Putamen (tissue), 1 donor: ENCODE results near the gene TBXA2R.
"Not testable (repeated sequence)": the region's sequence is repeated elsewhere in the genome, so short reads cannot be mapped to it uniquely, and the experiment has no call there.

Source experiments
- DNase-seq: peaks from one replicate; pipeline ENCODE4 v3.0.0-alpha.2; 2016; ENCODE audit warnings: low spot score

Gene TBXA2R

DNA sequence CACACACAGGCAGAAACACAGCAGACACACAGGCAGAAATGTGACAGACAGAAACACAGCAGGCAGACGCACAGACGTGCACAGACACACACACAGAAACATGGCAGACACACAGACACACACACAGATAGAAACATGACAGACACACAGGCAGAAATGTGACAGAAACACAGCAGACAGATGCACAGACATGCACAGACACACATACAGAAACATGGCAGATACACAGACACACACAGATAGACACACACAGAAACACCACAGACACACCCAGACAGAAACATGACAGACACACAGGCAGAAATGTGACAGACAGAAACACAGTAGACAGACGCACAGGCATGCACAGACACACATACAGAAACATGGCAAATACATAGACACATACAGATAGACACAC lies 1.3 kb downstream of the TBXA2R start:
- DNase-seq: no peak

DNA sequence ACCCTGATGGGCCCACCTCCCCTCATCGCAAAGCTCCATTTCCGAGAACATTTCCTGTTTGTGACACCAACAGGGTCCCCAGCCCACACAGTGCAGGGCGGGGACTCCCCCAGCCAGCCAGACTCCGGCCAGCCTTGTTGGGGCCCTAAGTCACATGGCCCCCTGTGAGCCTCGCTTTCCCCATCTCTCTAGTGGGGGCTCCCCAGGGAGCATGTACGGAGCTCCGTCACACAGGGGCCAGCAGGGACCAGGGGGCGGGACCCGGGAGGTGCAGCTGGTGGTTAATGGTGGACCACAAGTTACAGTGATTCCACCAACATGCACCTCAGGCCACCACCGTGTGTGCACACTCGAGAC lies 1.7 kb downstream of the TBXA2R start:
- no peak for DNase-seq

DNA sequence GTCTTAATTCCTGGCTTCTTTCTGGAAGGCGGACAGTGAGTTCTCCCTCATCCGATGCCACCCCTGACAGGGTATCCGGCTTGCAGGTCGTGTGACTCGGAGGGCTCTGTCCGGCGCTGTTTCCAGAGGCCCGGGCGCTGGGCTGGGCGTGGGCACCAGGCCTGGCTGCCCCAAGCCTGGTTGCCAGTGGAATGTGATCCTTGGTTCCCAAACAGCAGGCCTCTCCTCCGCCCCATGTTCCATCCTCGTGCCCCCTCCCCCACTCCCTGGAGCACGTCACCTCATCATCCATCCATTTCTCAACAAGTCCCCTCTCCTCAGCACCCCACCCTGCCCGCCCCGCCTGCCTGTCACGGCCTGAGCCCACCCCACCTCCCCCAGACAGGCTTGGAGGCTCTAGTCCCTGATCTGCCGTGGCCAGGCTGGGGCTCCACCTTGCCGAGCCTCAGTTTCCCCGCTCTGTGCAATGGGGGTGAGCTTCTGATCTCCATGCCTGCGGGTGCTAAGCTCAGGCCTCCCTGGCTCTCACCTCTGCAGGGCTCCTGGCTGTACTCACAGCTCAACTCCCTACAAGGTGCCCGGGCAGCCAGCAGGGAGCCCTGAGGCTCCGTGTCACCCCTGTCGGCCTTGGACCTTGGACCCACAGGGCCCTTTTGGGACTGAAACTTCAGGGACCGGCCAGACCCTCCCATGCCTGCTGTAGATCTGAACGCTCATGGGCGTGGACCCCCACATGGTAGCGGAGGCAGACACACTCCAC lies 2.3 kb downstream of the TBXA2R start:
- DNase-seq: no peak

DNA sequence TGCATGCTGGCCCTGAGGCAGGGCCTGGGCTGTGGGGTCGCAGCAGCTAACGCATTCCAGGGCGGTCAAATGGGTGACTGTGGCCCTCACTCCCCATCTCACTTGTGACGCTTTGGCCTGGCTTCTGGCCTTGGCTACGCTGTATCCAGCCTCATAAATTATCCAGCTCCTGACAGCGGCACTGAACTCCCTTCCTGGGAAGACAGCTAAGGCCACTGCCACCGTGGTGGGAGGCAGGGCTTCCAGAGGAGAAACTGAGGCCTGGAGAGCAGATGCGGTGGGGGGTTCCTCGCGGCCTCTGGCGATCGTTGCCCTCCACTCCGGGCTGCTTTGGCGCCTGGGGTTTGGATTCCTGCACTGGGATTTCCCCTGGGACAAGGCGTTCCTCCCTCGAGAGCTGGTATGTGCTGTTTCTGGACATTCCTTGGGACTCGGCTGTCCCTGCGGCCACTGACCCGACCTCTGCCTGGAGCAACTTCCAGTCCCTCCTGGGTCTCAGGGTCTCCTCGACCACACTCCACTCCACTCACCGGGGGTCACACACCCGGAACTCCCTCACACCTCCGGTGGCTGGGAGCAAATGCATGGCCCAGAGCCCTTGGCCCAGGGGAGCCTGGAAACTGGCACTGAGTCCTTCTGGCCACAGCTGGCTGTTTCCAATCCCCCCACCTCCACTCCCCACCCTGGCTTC lies 3.4 kb downstream of the TBXA2R start:
- DNase-seq: no peak

DNA sequence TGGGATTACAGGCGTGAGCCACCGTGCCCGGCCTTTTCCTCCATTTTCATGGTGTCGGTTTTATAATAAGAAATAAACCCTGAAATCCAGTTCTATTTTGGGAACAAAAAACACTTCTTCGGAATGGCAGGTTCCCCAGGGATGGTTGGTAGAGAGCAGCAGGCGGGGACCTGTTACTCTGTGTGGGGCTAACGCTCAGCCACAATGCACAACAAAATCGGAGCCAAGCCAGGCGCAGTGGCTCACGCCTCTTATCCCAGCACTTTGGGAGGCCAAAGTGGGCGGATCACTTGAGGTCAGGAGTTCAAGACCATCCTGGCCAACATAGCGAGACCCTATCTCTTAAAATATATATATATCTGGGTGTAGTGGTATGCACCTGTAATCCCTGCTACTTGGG lies 5.7 kb downstream of the TBXA2R start:
- no peak for DNase-seq

DNA sequence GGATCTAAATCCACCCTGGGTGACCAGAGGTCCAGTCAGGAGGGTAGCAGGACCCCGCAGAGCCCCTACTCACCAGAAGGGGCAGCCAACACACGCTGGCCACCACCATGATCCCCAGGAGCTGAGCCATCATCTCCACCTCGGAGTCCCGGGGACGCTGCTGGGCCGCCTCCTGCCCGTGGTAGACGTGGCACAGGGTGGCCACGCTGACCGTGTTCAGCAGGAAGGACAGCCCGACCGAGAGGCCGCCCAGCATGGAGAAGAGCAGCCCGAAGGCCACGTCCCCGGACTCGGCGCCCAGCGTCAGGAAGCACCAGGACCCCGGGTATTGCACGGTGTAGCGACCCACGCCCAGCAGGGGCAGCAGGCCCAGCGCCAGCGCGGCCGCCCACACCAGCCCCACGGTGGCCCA lies 6.9 kb downstream of the TBXA2R start:
- no peak for DNase-seq

DNA sequence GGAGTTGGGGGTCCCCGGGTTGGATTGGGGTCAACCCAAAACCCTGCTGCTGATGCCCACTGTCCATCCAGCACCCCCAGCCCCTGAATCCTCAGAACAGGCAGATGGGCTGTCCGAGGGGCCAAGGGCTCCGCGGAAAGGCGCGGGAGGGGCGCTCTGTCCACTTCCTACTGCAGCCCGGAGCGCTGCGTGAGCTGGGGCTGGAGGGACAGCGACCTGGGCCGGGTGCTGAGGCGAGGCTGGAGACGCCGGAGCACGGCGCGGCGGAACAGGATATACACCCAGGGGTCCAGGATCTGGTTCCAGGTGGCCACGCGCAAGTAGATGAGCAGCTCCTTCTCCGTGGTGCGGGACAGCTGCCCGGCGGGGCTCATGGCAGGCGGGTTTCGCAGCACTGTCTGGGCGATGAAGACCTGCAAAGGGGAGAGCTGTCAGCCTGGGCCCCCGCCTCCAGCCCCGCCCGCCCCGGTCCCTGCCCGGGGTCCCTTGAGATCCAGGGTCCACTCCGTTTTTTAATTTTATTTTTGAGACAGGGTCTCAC lies 11.1 kb downstream of the TBXA2R start:
- no peak for DNase-seq

DNA sequence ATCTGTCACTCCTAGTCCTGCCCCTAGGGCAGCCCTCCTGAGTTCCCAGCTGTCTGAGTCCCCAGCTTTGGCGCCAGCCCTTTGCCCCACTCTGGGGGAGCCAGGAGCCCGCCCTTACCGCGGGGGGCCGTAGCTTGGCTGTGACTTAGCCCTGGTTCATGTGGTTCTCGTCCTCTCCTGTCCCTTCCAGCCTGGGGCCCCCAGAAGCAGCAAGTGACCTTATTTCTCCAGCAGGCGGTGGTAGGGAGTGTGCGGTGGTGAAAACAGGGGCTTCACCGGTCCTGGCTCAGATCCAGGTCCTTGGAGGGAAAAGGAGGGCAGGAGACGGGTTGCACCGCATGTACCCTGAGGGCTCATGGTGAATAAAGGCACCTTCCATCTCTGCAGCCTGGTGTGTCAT lies 13.5 kb downstream of the TBXA2R start:
- no peak for DNase-seq

DNA sequence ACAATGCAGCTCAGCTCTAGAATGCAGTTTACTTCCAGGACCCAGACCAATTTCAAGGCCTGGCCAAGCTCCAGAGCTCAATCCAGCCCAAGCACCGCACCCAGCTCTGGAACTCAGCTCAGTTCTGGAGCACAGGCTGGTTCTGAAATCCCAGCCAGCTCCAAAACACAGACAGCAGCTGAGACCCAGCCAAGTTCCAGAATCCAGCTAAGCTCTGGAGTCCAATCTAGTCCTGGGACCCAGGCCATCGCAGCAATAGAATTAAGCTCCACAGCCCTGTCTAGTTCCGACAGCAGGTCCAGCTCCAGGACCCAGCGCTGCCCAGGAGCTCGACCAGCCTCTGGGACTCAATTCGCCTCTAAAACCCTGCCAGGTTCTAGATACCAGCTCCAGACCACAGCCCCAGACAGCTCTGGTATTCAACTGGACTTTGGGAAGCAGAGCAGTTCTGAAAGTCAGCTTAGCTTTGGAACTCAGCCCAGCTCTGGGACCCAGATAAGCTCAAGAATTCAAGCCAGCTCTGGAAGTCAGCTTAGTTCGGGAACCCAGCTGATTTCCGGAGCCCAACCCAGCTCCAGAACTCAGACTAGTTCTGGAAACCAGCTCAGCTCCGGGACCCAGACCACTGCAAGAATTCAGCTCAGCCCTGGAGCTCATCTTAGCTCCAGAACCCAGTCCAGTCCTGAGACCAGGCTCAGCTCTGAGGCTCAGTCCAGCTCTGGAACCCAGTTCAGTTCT lies 14.6 kb downstream of the TBXA2R start:
- DNase-seq: no peak

DNA sequence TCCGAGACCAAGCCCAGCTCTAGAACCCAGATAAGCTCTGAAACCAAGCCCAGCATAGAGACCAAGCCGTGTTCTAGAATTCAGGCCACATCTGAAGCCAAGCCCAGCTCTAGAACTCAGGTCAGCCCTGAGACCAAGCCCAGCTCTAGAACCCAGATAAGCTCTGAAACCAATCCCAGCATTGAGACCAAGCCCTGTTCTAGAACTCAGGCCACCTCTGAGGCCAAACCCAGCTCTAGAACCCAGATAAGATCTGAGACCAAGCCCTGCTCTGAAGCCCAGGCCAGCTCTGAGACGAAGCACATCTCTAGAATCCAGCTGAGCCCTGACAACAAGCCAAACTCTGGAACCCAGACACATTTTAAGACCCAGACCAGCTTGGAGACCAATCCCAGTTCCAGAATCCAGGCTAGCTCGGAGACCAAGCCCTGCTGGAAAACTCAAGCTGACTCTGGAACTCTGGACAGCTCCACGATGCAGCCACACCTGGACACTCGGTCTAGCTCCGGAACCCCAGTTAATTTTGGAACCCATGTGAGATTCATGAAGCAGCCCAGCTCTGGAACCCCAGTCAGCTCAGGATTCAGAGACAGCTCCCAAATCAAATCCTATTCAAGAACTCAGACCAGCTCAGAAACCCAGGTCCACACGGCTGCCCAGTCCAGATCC lies 15.6 kb downstream of the TBXA2R start:
- DNase-seq: no peak

DNA sequence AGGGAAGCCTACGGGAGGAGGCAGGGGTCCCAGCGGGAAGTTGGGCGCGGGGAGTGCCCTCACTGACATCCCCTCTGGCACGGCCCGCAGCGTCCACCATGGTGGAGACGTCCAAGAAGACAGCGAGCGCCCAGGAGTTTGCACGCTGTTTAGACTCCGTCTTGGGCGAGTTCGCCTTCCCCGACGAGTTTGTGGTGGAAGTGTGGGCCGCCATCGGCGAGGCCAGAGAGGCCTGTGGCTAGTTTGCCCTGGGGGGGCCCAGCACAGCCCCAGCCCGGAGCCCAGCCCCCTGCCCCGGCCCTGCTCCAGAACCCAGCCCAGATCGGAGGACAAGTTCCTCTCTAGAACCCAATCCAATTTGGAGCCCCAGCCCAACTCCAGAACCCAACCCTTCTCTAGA lies 16.7 kb downstream of the TBXA2R start:
- no peak for DNase-seq

DNA sequence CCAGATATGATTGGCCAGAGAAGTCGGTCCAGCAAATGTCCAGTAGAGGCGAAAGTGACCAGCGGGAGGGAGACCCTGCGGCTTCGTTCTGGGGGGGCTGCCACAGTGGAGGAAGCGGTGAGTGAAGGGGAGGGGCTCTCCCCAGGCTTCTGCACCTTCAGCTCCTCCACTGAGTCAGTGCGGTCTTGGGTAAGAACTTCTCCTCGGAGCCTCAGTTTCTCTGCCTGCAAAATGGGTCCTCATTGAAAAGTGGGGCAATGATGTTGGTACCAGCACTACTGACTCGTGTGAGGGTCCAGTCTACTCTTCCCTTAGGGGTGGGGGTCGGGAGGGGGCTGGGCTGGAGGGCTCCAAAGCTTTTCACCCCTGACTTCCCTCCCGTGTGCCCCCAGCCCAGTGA lies 17.2 kb downstream of the TBXA2R start:
- DNase-seq: no peak

DNA sequence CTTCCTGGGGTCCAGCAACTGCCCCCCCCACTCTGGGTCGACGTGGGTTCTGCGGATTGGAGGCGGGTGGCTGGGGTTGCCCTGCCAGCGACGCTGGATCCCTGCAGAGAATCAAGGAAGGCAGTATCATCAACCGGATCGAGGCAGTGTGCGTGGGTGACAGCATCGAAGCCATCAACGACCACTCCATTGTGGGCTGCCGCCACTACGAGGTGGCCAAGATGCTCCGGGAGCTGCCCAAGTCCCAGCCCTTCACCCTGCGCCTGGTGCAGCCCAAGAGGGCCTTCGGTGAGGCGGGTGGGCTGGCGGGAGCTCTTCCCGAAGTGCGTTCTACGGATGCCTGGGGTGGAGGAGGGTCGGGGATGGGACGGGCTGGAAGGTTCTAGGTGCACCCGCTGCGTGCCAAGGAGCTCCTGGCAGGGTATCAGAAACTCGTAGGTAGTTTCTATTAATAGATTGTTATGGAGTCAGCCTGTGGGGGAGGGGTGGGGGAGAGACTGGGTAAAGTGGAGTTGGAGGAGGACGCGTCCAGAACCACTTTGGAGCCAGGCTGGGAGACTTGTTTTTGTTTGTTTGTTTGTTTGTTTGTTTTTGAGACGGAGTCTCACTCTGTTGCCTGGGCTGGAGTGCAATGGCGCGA lies 19.8 kb downstream of the TBXA2R start:
- DNase-seq: no peak

DNA sequence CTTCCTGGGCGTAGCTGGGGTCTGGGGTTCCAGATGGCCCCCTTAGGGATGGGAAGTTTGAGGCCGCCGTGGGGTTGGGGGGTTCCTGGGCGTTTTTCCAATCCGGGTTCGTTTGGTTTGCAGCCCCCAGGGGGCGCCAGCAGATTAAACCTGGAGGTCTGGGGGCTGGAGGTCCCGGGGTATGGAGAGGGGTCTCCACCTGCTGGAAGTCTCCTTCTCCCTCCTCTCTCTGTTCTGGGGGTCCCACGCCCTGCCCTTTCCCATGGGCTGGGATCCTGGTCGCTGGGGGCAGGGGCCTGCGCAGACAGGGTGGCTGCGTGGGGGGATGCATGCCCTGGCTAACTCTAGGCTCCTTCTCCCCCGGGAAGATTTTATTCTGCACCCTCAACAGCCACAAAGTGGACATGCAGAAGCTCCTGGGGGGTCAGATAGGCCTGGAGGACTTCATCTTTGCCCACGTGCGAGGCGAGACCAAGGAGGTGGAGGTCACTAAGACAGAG lies 20.5 kb downstream of the TBXA2R start:
- DNase-seq: no peak

DNA sequence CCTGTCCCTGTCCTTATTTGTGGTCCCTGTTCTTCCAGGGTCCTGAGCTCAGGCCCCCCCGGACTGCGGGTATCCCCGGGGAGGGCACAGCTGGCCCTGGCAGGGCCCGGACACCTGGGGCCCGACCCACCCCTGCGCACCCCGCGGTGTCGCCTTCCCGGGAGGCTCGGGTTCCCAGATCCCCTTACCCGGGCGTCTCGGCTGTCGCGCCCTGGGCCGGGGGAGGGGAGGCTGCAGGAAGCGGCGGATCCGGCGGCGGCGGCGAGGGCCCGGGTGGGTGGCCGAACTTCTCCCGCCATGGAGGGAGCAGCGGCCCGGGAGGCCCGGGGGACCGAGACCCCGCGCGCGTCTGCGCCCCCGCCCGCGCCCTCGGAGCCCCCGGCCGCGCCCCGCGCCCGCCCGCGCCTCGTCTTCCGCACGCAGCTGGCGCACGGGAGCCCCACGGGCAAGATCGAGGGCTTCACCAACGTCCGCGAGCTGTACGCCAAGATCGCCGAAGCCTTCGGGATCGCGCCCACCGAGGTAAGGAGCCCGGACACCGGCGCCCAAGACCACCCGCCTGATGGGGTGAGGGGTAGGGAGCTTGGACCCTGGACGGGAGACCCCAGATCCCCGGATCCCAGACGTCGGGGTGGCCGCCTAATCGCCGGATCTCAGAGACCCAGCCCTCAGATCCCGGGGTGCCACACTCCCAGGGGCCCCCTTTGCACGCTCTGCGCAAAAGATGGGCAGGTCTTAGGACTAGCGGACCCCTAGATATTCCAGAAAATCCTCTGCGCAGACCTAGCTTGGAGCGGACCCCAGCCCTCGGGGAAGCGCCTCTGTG lies 21.2 kb downstream of the TBXA2R start, which contains the start of gene GIPC3:
Gene GIPC3 (plus strand): TSS at position 178 of the 826 bp plus-strand sequence. CDS start 120 bp downstream, at position 298.
- DNase-seq: no peak

DNA sequence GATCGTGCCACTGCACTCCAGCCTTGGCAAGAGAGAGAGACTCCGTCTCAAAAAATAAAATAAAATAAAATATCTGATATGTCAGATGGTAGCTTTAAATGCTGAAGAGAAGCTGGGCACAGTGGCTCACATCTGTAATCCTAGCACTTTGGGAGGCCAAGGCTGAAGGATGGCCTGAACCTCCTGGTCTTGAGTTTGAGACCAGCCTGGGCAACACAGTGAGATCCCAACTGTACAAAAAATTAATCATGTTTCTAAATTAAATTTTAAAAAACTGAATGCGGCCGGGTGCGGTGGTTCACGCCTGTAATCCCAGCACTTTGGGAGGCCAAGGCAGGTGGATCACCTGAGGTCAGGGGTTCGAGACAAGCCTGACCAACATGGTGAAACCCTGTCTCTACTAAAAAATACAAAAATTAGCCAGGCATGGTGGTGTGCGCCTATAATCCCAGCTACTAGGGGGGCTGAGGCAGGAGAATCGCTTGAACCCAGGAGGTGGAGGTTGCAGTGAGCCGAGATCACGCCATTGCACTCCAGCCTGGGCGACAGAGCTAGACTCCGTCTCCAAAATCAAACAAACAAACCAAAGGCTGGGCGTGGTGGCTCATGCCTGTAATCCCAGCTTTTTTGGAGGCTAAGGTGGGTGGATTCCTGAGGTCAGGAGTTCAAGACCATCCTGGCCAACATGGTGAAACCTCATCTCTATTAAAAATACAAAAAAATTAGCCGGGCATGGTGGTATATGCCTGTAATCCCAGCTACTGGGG lies 22.5 kb downstream of the TBXA2R start:
- not testable (repeated sequence) for DNase-seq

DNA sequence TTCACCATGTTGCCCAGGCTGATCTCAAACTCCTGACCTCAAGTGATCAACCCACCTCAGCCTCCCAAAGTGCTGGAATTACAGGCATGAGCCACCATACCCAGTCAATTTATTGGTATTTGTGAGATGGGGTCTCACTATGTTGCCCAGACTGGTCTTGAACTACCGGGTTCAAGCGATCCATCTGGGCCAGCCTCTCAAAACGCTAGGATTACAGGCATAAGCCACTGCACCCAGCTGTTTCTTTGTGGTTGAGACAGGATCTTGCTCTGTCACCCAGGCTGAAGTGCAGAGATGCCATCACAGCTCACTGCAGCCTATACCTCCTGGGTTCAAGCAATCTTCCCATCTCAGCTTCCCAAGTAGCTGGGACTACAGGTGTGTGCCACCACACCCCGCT lies 24.9 kb downstream of the TBXA2R start:
- not testable (repeated sequence) for DNase-seq

DNA sequence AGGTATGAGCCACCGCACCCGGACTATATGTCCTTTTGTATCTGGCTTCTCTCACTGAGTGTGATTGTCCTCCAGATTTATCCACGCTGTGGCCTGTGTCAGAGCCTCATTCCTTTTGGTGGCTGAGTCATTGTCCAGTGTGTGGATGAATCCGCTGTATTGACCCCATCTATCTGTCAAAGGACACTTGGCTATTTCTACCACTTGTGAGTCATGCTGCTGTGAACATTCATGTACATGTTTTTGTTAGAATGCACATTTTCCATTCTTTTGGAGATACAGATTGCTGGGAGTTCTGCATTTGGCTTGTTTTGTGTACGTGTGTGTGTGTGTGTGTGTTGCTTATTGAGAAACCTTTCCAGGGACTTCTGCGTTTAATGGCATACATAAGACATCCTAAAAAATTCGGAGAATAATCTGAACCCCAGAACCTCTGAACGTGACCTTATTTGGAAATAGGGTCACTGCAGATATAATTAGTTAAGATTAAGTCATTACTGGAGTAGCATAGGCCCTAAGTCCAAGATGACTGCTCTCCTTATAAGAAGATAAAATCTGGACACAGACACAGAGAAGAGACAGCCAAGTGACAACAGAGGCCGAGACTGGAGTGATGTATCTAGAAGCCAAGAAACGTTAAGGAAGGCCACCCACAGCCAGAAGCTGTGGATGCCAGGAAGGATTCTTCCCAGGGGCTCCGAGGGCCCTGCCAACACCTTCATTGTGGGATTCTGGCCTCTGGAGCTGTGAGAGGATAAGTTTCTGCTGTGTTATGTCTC lies 26.3 kb downstream of the TBXA2R start:
- no peak for DNase-seq

DNA sequence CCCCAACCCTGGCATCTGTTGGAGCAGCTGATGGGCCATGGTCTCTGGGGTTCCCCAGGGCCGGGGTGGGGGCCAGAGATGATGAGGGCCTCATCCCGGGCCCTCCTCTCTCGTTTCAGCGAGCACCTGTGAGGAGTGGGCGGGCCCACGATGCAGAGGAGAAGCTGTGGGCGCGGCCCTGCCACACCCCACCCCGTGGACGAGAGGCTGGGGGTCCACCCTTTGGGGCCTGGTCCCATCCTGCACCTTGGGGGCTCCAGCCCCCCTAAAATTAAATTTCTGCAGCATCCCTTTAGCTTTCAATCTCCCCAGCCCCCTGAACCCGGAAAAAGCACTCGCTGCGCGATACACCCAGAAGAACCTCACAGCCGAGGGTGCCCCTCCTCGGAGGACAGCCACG lies 28.3 kb downstream of the TBXA2R start:
- no peak for DNase-seq
